SK-N-SH (cell line): ENCODE results near the gene MARCHF4. TPM values are rescaled to one million over a fixed set of nuclear protein-coding genes. Genes with fewer than 3 reads are reported as not detected.

Experiments used
- CTCF ChIA-PET: fragments of 300-600, 350-600 bp; formaldehyde crosslinking; extraction: SDS; loops from one replicate; lab custom pipeline; 2021; lab: Yijun Ruan, JAX
- POLR2A ChIA-PET: fragments of 350-600 bp; sonication (Branson Sonifier 250); formaldehyde crosslinking; extraction: SDS; loops from one replicate; lab custom pipeline; 2020; ENCODE audit warnings: antibody characterized with exemption, inconsistent platforms; lab: Yijun Ruan, JAX
- DNase-seq: peaks from one replicate; pipeline ENCODE4 v3.0.0; 2012
- H2AFZ ChIP-seq: fragments of 200-600 bp; sonication (generic); 2 replicates; pipeline ENCODE4 v1.8.1; 2016; ENCODE audit warnings: antibody characterized with exemption, mild to moderate bottlenecking, low read depth
- H3F3A ChIP-seq: fragments of 200-600 bp; sonication (generic); replicated peaks from 2 replicates; pipeline ENCODE3; 2016; ENCODE audit warnings: antibody characterized with exemption, mild to moderate bottlenecking; ENCODE audit not compliant: insufficient read depth
- H3K27ac ChIP-seq, 2 experiments: fragments of 200-500 bp in 1 of 2; fragments of 200-600 bp in 1 of 2; sonication (Bioruptor generic) in 1 of 2; sonication (generic), shearing (Covaris generic) in 1 of 2; 2 replicates each; pipeline versions ENCODE4 v1.5.1 to v1.6.1; 2014 to 2016; ENCODE audit warnings: low read depth in 2 of 2, inconsistent platforms in 1 of 2, low read length in 1 of 2, mild to moderate bottlenecking in 1 of 2, mixed read lengths in 1 of 2
- H3K27me3 ChIP-seq: fragments of 200-600 bp; sonication (generic), shearing (Covaris generic); 2 replicates; pipeline ENCODE4 v1.6.1; 2016; ENCODE audit warnings: mixed run types; ENCODE audit not compliant: insufficient read depth
- H3K36me3 ChIP-seq, 2 experiments: fragments of 200-500 bp in 1 of 2; fragments of 200-600 bp in 1 of 2; sonication (Bioruptor generic) in 1 of 2; sonication (generic) in 1 of 2; replicated peaks in 1 of 2; 2 replicates each; pipeline versions ENCODE3 to v1.5.1; 2014 to 2016; ENCODE audit warnings: low read length in 1 of 2, mild to moderate bottlenecking in 1 of 2; ENCODE audit not compliant: insufficient read depth in 2 of 2, control insufficient read depth in 1 of 2
- H3K4me1 ChIP-seq, 2 experiments: fragments of 200-500 bp in 1 of 2; fragments of 200-600 bp in 1 of 2; sonication (Bioruptor generic) in 1 of 2; sonication (generic), shearing (Covaris generic) in 1 of 2; 2 replicates each; pipeline versions ENCODE4 v1.5.1 to v1.6.1; 2014 to 2016; ENCODE audit warnings: low read depth in 1 of 2, low read length in 1 of 2, mixed run types in 1 of 2; ENCODE audit not compliant: insufficient read depth in 2 of 2, control insufficient read depth in 1 of 2
- H3K4me2 ChIP-seq: fragments of 200-600 bp; sonication (generic), shearing (Covaris generic); 2 replicates; pipeline ENCODE4 v1.6.1; 2017; ENCODE audit warnings: mixed run types
- H3K4me3 ChIP-seq, 2 experiments: fragments of 200-500 bp in 1 of 2; fragments of 200-600 bp in 1 of 2; sonication (Bioruptor generic) in 1 of 2; sonication (generic), shearing (Covaris generic) in 1 of 2; 2 replicates each; pipeline versions ENCODE4 v1.5.1 to v1.8.1; 2014 to 2016; ENCODE audit warnings: low read depth in 2 of 2, inconsistent platforms in 1 of 2, low read length in 1 of 2, mild to moderate bottlenecking in 1 of 2, mixed read lengths in 1 of 2, moderate library complexity in 1 of 2
- H3K79me2 ChIP-seq: fragments of 200-600 bp; sonication (generic); 2 replicates; pipeline ENCODE4 v1.8.1; 2017; ENCODE audit warnings: mild to moderate bottlenecking; ENCODE audit not compliant: insufficient read depth
- H3K9ac ChIP-seq: fragments of 200-600 bp; sonication (generic); 2 replicates; pipeline ENCODE4 v1.6.1; 2017; ENCODE audit warnings: mixed run types
- H3K9me2 ChIP-seq: fragments of 200-600 bp; sonication (generic); 2 replicates; pipeline ENCODE4 v1.6.1; 2017; ENCODE audit warnings: mixed run types
- H3K9me3 ChIP-seq: fragments of 200-600 bp; sonication (generic); 2 replicates; pipeline ENCODE4 v1.6.1; 2017; ENCODE audit warnings: mixed run types, mild to moderate bottlenecking, moderate library complexity
- H4K20me1 ChIP-seq: fragments of 200-600 bp; sonication (generic); 2 replicates; pipeline ENCODE4 v1.6.1; 2017; ENCODE audit warnings: mild to moderate bottlenecking, mixed run types; ENCODE audit not compliant: insufficient read depth
- CHD2 ChIP-seq: fragments of 150-350 bp; IDR thresholded peaks from 2 replicates; pipeline ENCODE4 v1.6.1; 2018; ENCODE audit warnings: low read length; ENCODE audit not compliant: partially characterized antibody
- ELF1 ChIP-seq: IDR thresholded peaks from 2 replicates; pipeline ENCODE4 v1.4.0; 2012
- EP300 ChIP-seq, 2 experiments: IDR thresholded peaks; 2 replicates each; pipeline versions ENCODE4 v1.4.0 to v1.6.1; 2012; ENCODE audit warnings: borderline replicate concordance in 1 of 2, low read depth in 1 of 2, low read length in 1 of 2
- EZH2phosphoT487 ChIP-seq: fragments of 200-600 bp; sonication (generic); IDR thresholded peaks from 2 replicates; pipeline ENCODE4 v1.6.1; 2017; ENCODE audit warnings: low read depth, mixed run types, mild to moderate bottlenecking, antibody characterized with exemption, moderate library complexity, borderline replicate concordance
- FOXJ3 ChIP-seq: sonication (generic); formaldehyde crosslinking; IDR thresholded peaks from 2 replicates; pipeline ENCODE4 v1.5.1; 2020; ENCODE audit warnings: mild to moderate bottlenecking, missing genetic modification reagents
- JUND ChIP-seq: IDR thresholded peaks from 2 replicates; pipeline ENCODE4 v1.4.0; 2012
- MXI1 ChIP-seq: IDR thresholded peaks from 2 replicates; pipeline ENCODE4 v1.6.1; 2012; ENCODE audit warnings: mild to moderate bottlenecking, low read depth, low read length, improper control_type of control experiment
- NFIC ChIP-seq: IDR thresholded peaks from 2 replicates; pipeline ENCODE4 v1.4.0; 2012; ENCODE audit warnings: borderline replicate concordance
- POLR2AphosphoS5 ChIP-seq: IDR thresholded peaks from 2 replicates; pipeline ENCODE4 v1.6.1; 2012; ENCODE audit warnings: low read depth, low read length
- RAD21 ChIP-seq: IDR thresholded peaks from 2 replicates; pipeline ENCODE4 v1.6.1; 2012; ENCODE audit warnings: mild to moderate bottlenecking, low read length
- RCOR1 ChIP-seq: fragments of 150-350 bp; IDR thresholded peaks from 2 replicates; pipeline ENCODE4 v1.6.1; 2017; ENCODE audit warnings: antibody characterized with exemption, low read length
- RFX5 ChIP-seq: IDR thresholded peaks from 2 replicates; pipeline ENCODE4 v1.6.1; 2012; ENCODE audit warnings: mild to moderate bottlenecking, improper control_type of control experiment, low read length
- SIN3A ChIP-seq: IDR thresholded peaks from 2 replicates; pipeline ENCODE4 v1.6.1; 2012; ENCODE audit warnings: low read depth, mild to moderate bottlenecking, low read length, moderate library complexity, borderline replicate concordance
- SMC3 ChIP-seq: IDR thresholded peaks from 2 replicates; pipeline ENCODE4 v1.6.1; 2012; ENCODE audit warnings: low read depth, low read length, improper control_type of control experiment
- TAF1 ChIP-seq: IDR thresholded peaks from 2 replicates; pipeline ENCODE4 v1.6.1; 2012; ENCODE audit warnings: low read depth, mild to moderate bottlenecking, low read length, moderate library complexity, borderline replicate concordance
- TCF12 ChIP-seq: IDR thresholded peaks from 2 replicates; pipeline ENCODE4 v1.4.0; 2012
- TEAD4 ChIP-seq: IDR thresholded peaks from 2 replicates; pipeline ENCODE4 v1.4.0; 2012; ENCODE audit warnings: mild to moderate bottlenecking, borderline replicate concordance; ENCODE audit not compliant: insufficient read depth
- YY1 ChIP-seq: IDR thresholded peaks from 2 replicates; pipeline ENCODE4 v1.4.0; 2012; ENCODE audit warnings: low read depth, mild to moderate bottlenecking
- WGBS: methylation state at CpG from one replicate; pipeline ENCODE4 v1.1.6; 2017; ENCODE audit warnings: low lambda C conversion rate; 5-methylcytosine and 5-hydroxymethylcytosine counted together
- polyA plus RNA-seq, 3 experiments: library from polyadenylated mRNA; depleted of rRNA; stranded (reverse); fragments of >200 nt; gene quantifications; 2 replicates each; pipeline ENCODE4 v1.2.3, GENCODE V29; 2012
- TF ChIP-seq, protein P1 (sequence below): IDR thresholded peaks from 2 replicates; pipeline ENCODE4; 2012
- TF ChIP-seq, protein P2 (sequence below): fragments of 150-350 bp; IDR thresholded peaks from 2 replicates; pipeline ENCODE4 v1.6.1; 2016; ENCODE audit warnings: mild to moderate bottlenecking, low read depth, low read length
- TF ChIP-seq, protein P3 (sequence below): IDR thresholded peaks from 2 replicates; pipeline ENCODE4 v1.4.0; 2012; ENCODE audit warnings: low read depth
- TF ChIP-seq, protein P4 (sequence below): IDR thresholded peaks from 2 replicates; pipeline ENCODE4 v1.4.0; 2012; ENCODE audit warnings: low read depth, borderline replicate concordance
- TF ChIP-seq, protein P5 (sequence below): IDR thresholded peaks from 2 replicates; pipeline ENCODE4 v1.4.0; 2012; ENCODE audit warnings: low read depth, borderline replicate concordance

MARCHF4 gene
- polyA plus RNA-seq, 1 of the 3 experiments (the other 2 are of a cell fraction), result 7.6 TPM

DNA sequence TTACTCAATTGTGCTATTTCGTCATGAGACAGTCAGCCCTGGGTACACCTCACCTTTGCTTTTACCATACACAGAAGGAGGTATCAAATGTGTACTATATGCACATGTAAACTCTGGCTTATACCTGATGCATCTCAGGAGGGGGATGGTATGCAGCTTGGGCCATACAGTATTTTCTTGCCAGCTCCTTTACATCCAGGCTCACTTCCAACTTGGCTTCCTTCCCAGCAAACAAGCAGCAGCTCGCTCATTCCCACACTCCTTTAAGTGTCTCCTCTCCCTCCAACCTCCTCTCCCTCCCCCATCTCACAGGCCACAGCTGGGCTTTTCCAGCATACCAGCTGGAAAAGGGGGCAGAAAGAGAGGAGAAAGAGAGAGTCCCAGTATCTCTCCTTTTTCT is 9.6 kb downstream of the MARCHF4 start (continued):
- TF ChIP-seq, protein P1, sequence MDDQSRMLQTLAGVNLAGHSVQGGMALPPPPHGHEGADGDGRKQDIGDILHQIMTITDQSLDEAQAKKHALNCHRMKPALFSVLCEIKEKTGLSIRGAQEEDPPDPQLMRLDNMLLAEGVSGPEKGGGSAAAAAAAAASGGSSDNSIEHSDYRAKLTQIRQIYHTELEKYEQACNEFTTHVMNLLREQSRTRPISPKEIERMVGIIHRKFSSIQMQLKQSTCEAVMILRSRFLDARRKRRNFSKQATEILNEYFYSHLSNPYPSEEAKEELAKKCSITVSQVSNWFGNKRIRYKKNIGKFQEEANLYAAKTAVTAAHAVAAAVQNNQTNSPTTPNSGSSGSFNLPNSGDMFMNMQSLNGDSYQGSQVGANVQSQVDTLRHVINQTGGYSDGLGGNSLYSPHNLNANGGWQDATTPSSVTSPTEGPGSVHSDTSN, result peak; percentile 47; the same call in 1 of the 2 replicates
- TF ChIP-seq MXI1 (no peak), ELF1 (no peak), RFX5 (no peak), RAD21 (no peak), TCF12 (peak; percentile 79), RCOR1 (no peak)
- TF ChIP-seq, protein P2, sequence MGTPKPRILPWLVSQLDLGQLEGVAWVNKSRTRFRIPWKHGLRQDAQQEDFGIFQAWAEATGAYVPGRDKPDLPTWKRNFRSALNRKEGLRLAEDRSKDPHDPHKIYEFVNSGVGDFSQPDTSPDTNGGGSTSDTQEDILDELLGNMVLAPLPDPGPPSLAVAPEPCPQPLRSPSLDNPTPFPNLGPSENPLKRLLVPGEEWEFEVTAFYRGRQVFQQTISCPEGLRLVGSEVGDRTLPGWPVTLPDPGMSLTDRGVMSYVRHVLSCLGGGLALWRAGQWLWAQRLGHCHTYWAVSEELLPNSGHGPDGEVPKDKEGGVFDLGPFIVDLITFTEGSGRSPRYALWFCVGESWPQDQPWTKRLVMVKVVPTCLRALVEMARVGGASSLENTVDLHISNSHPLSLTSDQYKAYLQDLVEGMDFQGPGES, result no peak

DNA sequence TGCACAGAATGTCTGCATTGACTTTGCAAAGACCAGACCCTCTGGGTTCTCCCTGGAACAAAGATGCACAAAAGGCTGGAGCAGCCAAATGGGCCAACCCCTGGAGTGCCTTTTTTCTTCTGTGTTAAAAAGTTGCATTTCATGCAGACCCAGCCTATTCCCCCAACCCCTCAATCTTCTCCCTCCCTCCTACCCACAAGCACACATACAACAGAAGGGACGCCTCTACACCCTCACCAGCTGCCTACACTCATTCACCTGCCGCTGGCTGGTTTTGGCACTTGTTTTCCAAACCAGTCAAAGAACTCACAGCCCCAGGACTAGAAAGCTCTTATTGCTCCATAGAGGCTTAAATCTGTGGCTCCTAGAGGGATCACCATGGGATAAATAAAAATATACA is 16.6 kb downstream of the MARCHF4 start:
- peaks cover 0 to 5% of the 10 kb centered on the region in 2 experiments for H3K36me3 ChIP-seq
- no peak overlapping the region for H3K9ac ChIP-seq
- no peak overlapping the region for H3K4me3 ChIP-seq
- H3K9me2 ChIP-seq, result no peaks in the 10 kb centered on the region
- no peaks in the 10 kb centered on the region for H3K27me3 ChIP-seq
- H4K20me1 ChIP-seq, result no peaks in the 10 kb centered on the region; the same call in 1 of the 2 replicates
- peaks cover 1% of the 10 kb centered on the region for H3F3A ChIP-seq
- H3K9me3 ChIP-seq, result no peaks in the 10 kb centered on the region
- peaks cover 96% of the 10 kb centered on the region for H3K79me2 ChIP-seq
- TF ChIP-seq TAF1, result no peak
- no peak for TF ChIP-seq POLR2AphosphoS5
- no peak for TF ChIP-seq SIN3A
- no peak for TF ChIP-seq EP300 (IDR thresholded peaks at IDR 0.05; ENCODE audit: borderline replicate concordance in 1 of 2, low read depth in 1 of 2, low read length in 1 of 2)
- no peak for TF ChIP-seq FOXJ3 (CRISPR knock-in tag)
- TF ChIP-seq, protein P3, sequence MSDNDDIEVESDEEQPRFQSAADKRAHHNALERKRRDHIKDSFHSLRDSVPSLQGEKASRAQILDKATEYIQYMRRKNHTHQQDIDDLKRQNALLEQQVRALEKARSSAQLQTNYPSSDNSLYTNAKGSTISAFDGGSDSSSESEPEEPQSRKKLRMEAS, result no peak
- TF ChIP-seq, protein P4, sequence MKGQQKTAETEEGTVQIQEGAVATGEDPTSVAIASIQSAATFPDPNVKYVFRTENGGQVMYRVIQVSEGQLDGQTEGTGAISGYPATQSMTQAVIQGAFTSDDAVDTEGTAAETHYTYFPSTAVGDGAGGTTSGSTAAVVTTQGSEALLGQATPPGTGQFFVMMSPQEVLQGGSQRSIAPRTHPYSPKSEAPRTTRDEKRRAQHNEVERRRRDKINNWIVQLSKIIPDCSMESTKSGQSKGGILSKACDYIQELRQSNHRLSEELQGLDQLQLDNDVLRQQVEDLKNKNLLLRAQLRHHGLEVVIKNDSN, result no peak
- TF ChIP-seq TCF12, result no peak
- TF ChIP-seq CHD2, result no peak
- no peak for TF ChIP-seq RFX5
- TF ChIP-seq, protein P1, result no peak
- TF ChIP-seq YY1, result no peak
- TF ChIP-seq JUND, result no peak
- no peak for TF ChIP-seq ELF1
- no peak for TF ChIP-seq SMC3
- no peak for TF ChIP-seq EZH2phosphoT487
- no peak for TF ChIP-seq NFIC
- no peak for TF ChIP-seq MXI1
- TF ChIP-seq, protein P5, sequence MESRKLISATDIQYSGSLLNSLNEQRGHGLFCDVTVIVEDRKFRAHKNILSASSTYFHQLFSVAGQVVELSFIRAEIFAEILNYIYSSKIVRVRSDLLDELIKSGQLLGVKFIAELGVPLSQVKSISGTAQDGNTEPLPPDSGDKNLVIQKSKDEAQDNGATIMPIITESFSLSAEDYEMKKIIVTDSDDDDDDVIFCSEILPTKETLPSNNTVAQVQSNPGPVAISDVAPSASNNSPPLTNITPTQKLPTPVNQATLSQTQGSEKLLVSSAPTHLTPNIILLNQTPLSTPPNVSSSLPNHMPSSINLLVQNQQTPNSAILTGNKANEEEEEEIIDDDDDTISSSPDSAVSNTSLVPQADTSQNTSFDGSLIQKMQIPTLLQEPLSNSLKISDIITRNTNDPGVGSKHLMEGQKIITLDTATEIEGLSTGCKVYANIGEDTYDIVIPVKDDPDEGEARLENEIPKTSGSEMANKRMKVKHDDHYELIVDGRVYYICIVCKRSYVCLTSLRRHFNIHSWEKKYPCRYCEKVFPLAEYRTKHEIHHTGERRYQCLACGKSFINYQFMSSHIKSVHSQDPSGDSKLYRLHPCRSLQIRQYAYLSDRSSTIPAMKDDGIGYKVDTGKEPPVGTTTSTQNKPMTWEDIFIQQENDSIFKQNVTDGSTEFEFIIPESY, result no peak
- no peak for TF ChIP-seq TEAD4
- no peak overlapping the region for H3K27ac ChIP-seq
- H2AFZ ChIP-seq, result no peak overlapping the region
- no peak for DNase-seq
- H3K4me1 ChIP-seq, result no peaks in the 10 kb centered on the region
- ChIA-PET CTCF (no interaction called here), POLR2A (no interaction called here)
- no peak overlapping the region for H3K4me2 ChIP-seq
- WGBS, result 100% methylated on average over 2 of the region's 2 CpGs
